SU-DHL-6 (cell line): ENCODE data around the gene MYOM1.

Experiments used
- CTCF ChIP-seq: fragments of 200-600 bp; sonication (generic); IDR thresholded peaks from one replicate; pipeline ENCODE4 v1.5.1; 2017; ENCODE audit warnings: antibody characterized with exemption, mild to moderate bottlenecking, low read length, moderate library complexity; ENCODE audit not compliant: insufficient read depth, poor library complexity, severe bottlenecking
- EZH2phosphoT487 ChIP-seq: fragments of 200-600 bp; sonication (generic), shearing (Covaris generic); conservative IDR thresholded peaks from 2 replicates; pipeline ENCODE4 v1.6.1; 2018; ENCODE audit warnings: mild to moderate bottlenecking, antibody characterized with exemption, low read length, moderate library complexity, mixed read lengths

GRCh38 chr18:3177902-3178687, 41.7 kb downstream of the MYOM1 start:
- TF ChIP-seq CTCF (no peak), EZH2phosphoT487 (no peak)
